Urothelium cell line (cell line): ENCODE measurements around the gene PCDHB14.
"Not testable (repeated sequence)": the region's sequence is repeated elsewhere in the genome, so short reads cannot be mapped to it uniquely, and the experiment has no call there.

Source experiments
- DNase-seq: peaks from one replicate; pipeline ENCODE4 v3.0.0; 2011; ENCODE audit warnings: low spot score, mixed read lengths
- FAIRE-seq: peaks from 2 replicates; lab custom pipeline; 2011; peaks lifted over from hg19 to GRCh38; lab: Jason Lieb, UNC

The PCDHB14 gene

DNA sequence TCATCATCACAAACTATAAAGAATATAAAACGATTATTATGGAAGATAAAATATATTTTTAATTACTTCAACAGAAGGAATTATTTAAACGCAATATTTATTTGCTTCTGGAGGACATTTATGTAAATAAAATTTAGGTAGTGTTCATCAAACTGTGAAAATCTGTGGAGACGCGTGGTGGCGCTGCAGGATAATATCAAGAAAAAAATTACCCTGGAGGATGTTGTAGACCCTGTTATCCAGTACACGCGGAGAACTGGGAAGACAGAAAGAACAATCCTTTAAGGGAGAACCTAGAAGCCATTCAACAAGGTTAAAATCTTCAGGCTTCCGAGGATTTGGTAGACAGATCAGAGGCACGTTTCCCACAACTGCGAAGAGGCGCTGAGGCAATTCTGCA, 14.7 kb upstream of the PCDHB14 start, which contains the start of gene PCDHB12:
Gene PCDHB12, plus strand, starts transcription at position 242 of the 400 bp plus-strand sequence. CDS start 189 bp downstream, outside the sequence.
- DNase-seq (peak; percentile 30), FAIRE-seq (no peak)

DNA sequence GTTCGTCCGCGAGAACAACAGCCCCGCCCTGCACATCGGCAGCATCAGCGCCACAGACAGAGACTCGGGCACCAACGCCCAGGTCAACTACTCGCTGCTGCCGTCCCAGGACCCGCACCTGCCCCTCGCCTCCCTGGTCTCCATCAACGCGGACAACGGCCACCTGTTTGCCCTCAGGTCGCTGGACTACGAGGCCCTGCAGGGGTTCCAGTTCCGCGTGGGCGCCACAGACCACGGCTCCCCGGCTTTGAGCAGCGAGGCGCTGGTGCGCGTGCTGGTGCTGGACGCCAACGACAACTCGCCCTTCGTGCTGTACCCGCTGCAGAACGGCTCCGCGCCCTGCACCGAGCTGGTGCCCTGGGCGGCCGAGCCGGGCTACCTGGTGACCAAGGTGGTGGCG, 12.9 kb upstream of the PCDHB14 start:
- not testable (repeated sequence) for FAIRE-seq, DNase-seq

DNA sequence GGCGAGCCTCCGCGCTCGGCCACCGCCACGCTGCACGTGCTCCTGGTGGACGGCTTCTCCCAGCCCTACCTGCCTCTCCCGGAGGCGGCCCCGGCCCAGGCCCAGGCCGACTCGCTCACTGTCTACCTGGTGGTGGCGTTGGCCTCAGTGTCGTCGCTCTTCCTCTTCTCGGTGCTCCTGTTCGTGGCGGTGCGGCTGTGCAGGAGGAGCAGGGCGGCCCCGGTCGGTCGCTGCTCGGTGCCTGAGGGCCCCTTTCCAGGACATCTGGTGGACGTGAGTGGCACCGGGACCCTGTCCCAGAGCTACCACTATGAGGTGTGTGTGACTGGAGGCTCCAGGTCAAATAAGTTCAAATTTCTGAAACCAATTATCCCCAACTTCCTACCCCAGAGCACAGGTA, 12.3 kb upstream of the PCDHB14 start:
- not testable (repeated sequence) for DNase-seq, FAIRE-seq

DNA sequence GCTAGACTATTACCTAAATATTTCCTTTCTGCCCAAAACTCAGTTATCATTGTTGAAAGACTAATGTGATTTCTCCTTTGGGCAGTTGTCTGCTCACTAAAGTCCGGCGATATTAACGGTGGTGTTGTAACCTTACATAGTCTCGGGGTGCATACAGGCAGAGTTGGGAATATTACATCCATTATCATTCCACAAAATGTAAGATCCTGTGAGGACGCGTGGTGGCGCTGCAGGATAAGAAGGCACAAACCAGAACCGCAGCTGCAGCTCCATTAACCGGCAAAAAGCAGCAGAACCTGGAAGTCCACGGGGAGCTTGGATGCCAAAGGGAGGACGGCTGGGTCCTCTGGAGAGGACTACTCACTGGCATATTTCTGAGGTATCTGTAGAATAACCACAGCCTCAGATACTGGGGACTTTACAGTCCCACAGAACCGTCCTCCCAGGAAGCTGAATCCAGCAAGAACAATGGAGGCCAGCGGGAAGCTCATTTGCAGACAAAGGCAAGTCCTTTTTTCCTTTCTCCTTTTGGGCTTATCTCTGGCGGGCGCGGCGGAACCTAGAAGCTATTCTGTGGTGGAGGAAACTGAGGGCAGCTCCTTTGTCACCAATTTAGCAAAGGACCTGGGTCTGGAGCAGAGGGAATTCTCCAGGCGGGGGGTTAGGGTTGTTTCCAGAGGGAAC, 9.3 kb upstream of the PCDHB14 start, which contains the start of gene PCDHB13:
Gene PCDHB13, plus strand, starts transcription at position 264 of the 684 bp plus-strand sequence. Its CDS starts 205 bp downstream, at position 469.
- DNase-seq, result not testable (repeated sequence)

DNA sequence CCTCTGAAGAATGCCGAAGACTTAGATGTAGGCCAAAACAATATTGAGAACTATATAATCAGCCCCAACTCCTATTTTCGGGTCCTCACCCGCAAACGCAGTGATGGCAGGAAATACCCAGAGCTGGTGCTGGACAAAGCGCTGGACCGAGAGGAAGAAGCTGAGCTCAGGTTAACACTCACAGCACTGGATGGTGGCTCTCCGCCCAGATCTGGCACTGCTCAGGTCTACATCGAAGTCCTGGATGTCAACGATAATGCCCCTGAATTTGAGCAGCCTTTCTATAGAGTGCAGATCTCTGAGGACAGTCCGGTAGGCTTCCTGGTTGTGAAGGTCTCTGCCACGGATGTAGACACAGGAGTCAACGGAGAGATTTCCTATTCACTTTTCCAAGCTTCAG, 8.6 kb upstream of the PCDHB14 start:
- FAIRE-seq, DNase-seq: not testable (repeated sequence)

More for the DNA sequence above, 9.3 kb upstream of the PCDHB14 start, which contains the start of gene PCDHB13:
- not testable (repeated sequence) for FAIRE-seq

DNA sequence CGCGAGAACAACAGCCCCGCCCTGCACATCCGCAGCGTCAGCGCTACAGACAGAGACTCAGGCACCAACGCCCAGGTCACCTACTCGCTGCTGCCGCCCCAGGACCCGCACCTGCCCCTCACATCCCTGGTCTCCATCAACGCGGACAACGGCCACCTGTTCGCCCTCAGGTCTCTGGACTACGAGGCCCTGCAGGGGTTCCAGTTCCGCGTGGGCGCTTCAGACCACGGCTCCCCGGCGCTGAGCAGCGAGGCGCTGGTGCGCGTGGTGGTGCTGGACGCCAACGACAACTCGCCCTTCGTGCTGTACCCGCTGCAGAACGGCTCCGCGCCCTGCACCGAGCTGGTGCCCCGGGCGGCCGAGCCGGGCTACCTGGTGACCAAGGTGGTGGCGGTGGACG, 7.6 kb upstream of the PCDHB14 start:
- not testable (repeated sequence) for FAIRE-seq, DNase-seq

DNA sequence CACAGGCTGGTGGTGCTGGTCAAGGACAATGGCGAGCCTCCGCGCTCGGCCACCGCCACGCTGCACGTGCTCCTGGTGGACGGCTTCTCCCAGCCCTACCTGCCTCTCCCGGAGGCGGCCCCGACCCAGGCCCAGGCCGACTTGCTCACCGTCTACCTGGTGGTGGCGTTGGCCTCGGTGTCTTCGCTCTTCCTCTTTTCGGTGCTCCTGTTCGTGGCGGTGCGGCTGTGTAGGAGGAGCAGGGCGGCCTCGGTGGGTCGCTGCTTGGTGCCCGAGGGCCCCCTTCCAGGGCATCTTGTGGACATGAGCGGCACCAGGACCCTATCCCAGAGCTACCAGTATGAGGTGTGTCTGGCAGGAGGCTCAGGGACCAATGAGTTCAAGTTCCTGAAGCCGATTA, 7.1 kb upstream of the PCDHB14 start:
- DNase-seq, FAIRE-seq: not testable (repeated sequence)

DNA sequence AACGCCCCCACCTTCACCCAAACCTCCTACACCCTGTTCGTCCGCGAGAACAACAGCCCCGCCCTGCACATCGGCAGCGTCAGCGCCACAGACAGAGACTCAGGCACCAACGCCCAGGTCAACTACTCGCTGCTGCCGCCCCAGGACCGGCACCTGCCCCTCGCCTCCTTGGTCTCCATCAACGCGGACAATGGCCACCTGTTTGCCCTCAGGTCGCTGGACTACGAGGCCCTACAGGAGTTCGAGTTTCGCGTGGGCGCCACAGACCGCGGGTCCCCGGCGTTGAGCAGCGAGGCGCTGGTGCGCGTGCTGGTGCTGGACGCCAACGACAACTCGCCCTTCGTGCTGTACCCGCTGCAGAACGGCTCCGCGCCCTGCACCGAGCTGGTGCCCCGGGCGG, 1.7 kb downstream of the PCDHB14 start:
- FAIRE-seq, DNase-seq: not testable (repeated sequence)

DNA sequence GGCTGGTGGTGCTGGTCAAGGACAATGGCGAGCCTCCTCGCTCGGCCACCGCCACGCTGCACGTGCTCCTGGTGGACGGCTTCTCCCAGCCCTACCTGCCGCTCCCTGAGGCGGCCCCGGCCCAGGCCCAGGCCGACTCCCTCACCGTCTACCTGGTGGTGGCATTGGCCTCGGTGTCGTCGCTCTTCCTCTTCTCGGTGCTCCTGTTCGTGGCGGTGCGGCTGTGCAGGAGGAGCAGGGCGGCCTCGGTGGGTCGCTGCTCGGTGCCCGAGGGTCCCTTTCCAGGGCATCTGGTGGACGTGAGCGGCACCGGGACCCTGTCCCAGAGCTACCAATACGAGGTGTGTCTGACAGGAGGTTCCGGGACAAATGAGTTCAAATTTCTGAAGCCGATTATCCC, 2.3 kb downstream of the PCDHB14 start:
- DNase-seq, FAIRE-seq: not testable (repeated sequence)

DNA sequence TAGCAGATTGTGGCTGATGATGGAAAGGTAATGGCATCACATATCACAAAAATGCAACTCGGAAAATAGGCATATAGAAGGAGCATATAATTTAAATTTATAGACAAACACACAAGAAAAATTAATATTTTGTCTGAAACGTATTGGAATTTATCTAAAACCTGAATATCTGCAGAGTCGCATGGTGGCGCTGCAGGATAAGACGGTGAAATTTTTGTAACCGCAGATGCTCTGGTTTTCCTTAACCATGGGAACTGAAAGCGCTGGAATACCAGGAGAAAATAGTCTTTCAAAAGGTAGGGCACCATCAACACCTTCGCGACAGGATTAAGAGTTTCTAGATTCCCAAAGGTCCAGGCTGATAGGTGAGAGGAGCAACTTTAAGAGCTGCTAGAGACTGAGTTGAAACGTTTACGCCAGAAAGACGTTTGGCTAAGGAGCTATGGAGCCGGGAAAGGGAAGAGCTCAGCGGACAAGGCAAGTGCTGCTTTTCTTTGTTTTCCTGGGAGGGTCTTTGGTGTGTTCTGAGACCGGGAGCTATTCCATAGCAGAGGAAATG, 11.0 kb downstream of the PCDHB14 start:
- DNase-seq (peak; percentile 20), FAIRE-seq (no peak)

DNA sequence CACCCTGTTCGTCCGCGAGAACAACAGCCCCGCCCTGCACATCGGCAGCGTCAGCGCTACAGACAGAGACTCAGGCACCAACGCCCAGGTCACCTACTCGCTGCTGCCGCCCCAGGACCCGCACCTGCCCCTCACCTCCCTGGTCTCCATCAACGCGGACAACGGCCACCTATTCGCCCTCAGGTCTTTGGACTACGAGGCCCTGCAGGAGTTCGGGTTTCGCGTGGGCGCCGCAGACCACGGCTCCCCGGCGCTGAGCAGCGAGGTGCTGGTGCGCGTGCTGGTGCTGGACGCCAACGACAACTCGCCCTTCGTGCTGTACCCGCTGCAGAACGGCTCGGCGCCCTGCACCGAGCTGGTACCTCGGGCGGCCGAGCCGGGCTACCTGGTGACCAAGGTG, 12.8 kb downstream of the PCDHB14 start:
- FAIRE-seq, DNase-seq: not testable (repeated sequence)

DNA sequence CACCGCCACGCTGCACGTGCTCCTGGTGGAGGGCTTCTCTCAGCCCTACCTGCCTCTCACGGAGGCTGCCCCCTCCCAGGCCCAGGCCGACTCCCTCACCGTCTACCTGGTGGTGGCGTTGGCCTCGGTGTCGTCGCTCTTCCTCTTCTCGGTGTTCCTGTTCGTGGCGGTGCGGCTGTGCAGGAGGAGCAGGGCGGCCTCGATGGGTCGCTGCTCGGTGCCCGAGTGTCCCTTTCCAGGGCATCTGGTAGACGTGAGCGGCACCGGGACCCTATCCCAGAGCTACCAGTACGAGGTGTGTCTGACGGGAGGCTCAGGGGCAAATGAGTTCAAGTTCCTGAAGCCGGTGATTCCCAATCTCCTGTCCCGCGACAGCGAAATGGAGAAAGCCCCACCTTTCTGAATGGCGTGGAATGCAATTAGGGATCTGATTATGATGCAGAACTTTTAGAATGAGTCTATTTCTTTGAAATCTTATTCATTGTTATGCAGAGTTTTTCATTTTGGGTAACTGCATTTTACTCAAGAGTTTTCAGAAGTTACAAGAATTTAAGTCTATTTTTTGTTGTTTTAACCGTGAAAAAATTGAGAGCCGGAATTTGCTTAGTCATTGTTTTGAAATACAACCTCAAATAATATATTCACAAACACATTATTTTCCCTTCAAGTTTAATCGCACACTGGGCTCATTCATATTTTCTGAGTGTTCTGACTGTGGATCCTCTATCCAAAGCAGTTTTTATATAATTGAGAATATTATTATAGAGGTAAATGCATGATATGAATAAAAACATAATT, 13.6 kb downstream of the PCDHB14 start:
- DNase-seq (no peak), FAIRE-seq (no peak)

DNA sequence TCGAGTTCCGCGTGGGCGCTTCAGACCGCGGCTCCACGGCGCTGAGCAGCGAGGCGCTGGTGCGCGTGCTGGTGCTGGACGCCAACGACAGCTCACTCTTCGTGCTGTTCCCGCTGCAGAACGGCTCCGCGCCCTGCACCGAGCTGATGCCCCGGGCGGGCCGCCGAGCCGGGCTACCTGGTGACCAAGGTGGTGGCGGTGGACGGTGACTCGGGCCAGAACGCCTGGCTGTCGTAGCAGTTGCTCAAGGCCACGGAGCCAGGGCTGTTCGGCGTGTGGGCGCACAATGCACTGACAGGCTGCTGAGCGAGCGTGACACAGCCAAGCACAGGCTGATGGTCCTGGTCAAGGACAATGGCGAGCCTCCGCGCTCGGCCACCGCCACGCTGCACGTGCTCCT, 18.4 kb downstream of the PCDHB14 start:
- FAIRE-seq (no peak), DNase-seq (no peak)

DNA sequence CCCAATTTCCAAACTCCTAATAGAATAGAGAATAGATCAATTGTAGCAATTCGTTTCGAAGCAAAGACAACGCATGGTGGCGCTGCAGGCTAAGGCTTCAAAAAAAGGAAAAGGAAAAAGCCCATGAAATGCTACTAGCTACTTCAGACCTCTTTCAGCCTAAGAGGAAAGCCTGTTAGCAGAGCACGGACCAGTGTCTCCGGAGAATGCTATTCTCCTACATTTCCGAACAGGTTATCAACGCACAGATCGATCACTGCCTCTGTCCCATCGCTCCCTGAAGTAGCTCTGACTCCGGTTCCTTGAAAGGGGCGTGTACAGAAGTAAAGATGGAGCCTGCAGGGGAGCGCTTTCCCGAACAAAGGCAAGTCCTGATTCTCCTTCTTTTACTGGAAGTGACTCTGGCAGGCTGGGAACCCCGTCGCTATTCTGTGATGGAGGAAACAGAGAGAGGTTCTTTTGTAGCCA, 22.1 kb downstream of the PCDHB14 start, which contains the start of gene PCDHB15:
Gene PCDHB15, plus strand, starts transcription at position 146 of the 468 bp plus-strand sequence. Its CDS starts 184 bp downstream, at position 330.
- DNase-seq (no peak), FAIRE-seq (no peak)

DNA sequence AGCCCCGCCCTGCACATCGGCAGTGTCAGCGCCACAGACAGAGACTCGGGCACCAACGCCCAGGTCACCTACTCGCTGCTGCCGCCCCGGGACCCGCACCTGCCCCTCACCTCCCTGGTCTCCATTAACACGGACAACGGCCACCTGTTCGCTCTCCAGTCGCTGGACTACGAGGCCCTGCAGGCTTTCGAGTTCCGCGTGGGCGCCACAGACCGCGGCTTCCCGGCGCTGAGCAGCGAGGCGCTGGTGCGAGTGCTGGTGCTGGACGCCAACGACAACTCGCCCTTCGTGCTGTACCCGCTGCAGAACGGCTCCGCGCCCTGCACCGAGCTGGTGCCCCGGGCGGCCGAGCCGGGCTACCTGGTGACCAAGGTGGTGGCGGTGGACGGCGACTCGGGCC, 23.8 kb downstream of the PCDHB14 start:
- FAIRE-seq, DNase-seq: not testable (repeated sequence)

DNA sequence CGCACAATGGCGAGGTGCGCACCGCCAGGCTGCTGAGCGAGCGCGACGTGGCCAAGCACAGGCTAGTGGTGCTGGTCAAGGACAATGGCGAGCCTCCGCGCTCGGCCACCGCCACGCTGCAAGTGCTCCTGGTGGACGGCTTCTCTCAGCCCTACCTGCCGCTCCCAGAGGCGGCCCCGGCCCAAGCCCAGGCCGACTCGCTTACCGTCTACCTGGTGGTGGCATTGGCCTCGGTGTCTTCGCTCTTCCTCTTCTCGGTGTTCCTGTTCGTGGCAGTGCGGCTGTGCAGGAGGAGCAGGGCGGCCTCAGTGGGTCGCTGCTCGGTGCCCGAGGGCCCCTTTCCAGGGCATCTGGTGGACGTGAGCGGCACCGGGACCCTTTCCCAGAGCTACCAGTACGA, 24.3 kb downstream of the PCDHB14 start:
- not testable (repeated sequence) for DNase-seq, FAIRE-seq

DNA sequence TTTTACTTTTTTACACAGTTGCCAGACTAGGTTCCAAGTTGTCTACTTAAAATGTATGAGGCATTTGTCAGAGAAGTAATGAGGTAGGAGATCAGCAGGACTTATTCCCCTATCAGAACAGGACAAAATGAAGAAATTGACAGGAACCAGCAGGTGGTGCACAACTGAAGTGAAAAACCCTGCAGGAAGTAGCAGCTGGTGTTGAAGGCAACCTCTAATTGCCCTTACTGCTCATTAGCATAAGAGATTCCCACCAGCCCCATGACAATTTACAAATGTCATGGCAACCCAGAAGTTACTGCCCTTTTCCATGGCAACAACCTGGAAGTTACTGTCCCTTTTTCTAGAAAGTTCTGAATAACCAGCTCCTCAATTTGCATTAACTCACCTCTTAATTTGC, 27.4 kb downstream of the PCDHB14 start:
- DNase-seq (no peak), FAIRE-seq (no peak)

DNA sequence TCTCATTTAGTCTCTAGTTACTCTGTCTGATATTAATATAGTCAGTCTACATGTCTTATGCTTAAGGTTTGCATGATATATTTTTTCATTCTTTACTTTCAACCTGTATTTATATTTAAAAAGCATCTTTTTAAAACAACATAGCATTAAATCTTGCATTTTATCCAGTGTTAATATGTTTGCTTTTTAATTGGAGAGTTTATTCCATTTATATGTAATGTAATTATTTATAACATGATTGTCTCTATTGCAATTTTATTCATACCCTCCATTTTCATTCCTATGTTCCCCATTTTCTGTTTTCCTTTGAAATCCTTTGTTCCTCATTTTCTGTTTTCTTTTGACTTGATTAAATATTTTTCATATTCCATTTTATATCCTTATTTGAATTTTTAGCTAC, 35.3 kb downstream of the PCDHB14 start:
- FAIRE-seq, result no peak
- no peak for DNase-seq

DNA sequence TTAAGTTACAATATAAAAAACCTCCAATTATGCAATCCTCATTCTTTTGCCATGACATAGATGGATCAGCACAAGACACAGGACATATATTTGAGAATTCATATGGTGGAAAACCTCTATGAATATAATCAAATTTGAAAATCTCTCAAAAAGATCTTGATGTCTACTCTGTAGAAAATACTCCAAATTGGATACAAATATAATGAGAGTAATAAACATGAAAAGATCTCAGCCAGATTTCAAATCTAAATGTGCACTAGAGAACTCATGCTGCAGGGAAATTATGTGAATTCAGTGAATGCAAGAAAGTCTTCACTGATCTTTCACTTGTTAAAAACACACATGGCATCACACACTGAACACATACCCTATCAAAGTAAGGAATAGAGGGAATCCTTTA, 35.8 kb downstream of the PCDHB14 start:
- no peak for DNase-seq
- FAIRE-seq, result no peak

DNA sequence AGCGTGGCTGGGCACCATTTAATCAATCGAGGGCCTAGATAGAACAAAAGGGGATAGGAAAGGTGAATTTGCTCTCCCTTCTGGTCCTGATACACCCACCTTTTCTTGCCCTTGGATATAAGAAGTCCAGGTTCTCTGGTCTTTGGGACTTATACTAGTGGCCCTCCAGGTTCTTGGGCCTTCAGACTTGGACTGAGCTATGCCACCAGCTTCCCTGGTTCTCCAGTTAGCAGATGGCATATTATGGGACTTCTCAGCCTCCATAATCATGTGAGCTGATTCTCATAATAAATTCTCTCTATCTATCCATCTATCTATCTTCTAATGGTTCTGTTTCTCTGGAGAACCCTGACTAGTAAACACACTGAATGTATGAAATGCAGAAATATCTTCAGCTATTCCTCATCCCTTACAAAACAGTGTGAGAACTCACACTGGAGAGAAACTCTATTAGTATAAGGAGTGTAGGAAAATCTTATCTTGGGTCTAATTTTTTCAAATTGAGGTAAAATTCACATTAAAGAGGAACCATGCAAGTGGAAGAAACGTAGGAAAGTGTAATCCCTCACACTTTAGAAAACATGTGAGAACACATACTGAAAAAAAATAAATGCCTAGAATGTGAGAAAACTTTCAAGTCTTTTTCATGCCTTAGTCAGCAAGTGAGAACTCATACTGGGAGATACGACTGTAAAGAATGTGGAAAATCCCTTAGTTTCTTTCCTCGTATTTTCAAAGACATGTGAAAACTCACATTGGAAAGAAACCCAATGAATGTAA, 37.5 kb downstream of the PCDHB14 start:
- DNase-seq (no peak), FAIRE-seq (no peak)
